Mesenchymal stem cell (in vitro differentiated cells and primary cell): ENCODE results near the gene CDH4.

Experiments used
- DNase-seq: peaks from one replicate; pipeline ENCODE4 v3.0.0-alpha.2; 2013
- H2AFZ ChIP-seq: one replicate; pipeline ENCODE4 v1.6.1; 2013; ENCODE audit warnings: low read depth, mild to moderate bottlenecking, control low read depth, inconsistent platforms, low read length, moderate library complexity
- H2AK5ac ChIP-seq: 2 replicates; pipeline ENCODE4 v1.6.1; 2013; ENCODE audit warnings: low read length, moderate library complexity, mild to moderate bottlenecking, inconsistent platforms; ENCODE audit not compliant: severe bottlenecking
- H2BK120ac ChIP-seq: one replicate; pipeline ENCODE4 v1.6.1; 2013; ENCODE audit warnings: low read depth, mild to moderate bottlenecking, inconsistent platforms, low read length, moderate library complexity
- H2BK12ac ChIP-seq, 2 experiments: one replicate each; pipeline ENCODE4 v1.6.1; 2013; ENCODE audit warnings: inconsistent platforms in 2 of 2, low read length in 2 of 2, mild to moderate bottlenecking in 2 of 2, moderate library complexity in 2 of 2, control low read depth in 1 of 2
- H2BK15ac ChIP-seq: one replicate; pipeline ENCODE4 v1.6.1; 2013; ENCODE audit warnings: mild to moderate bottlenecking, low read depth, inconsistent platforms; ENCODE audit not compliant: poor library complexity, severe bottlenecking
- H2BK5ac ChIP-seq: 2 replicates; pipeline ENCODE4 v1.6.1; 2013; ENCODE audit warnings: low read depth, mild to moderate bottlenecking, low read length, control low read depth, inconsistent platforms; ENCODE audit not compliant: poor library complexity, severe bottlenecking
- H3K14ac ChIP-seq, 2 experiments: one replicate each; pipeline ENCODE4 v1.6.1; 2013; ENCODE audit warnings: inconsistent platforms in 2 of 2, low read length in 2 of 2, control low read depth in 1 of 2, mild to moderate bottlenecking in 1 of 2, moderate library complexity in 1 of 2
- H3K18ac ChIP-seq, 2 experiments: one replicate each; pipeline ENCODE4 v1.6.1; 2013; ENCODE audit warnings: inconsistent platforms in 2 of 2, low read length in 2 of 2, control low read depth in 1 of 2, low read depth in 1 of 2, mild to moderate bottlenecking in 1 of 2
- H3K23ac ChIP-seq, 2 experiments: one replicate each; pipeline ENCODE4 v1.6.1; 2013; ENCODE audit warnings: inconsistent platforms in 2 of 2, low read length in 2 of 2, mild to moderate bottlenecking in 2 of 2, moderate library complexity in 2 of 2, control low read depth in 1 of 2
- H3K27ac ChIP-seq: 2 replicates; pipeline ENCODE4 v1.5.1; 2013; ENCODE audit warnings: mild to moderate bottlenecking, moderate library complexity, low read length, control low read depth, inconsistent platforms; ENCODE audit not compliant: poor library complexity, severe bottlenecking
- H3K27me3 ChIP-seq, 2 experiments: 2 replicates each; pipeline versions ENCODE4 v1.6.1 to v1.7.0; 2013; ENCODE audit warnings: low read length in 2 of 2, mild to moderate bottlenecking in 2 of 2, moderate library complexity in 2 of 2, control low read depth in 1 of 2, inconsistent platforms in 1 of 2; ENCODE audit not compliant: control insufficient read depth in 1 of 2, insufficient read depth in 1 of 2
- H3K36me3 ChIP-seq, 2 experiments: 2 replicates each; pipeline versions ENCODE4 v1.6.1 to v1.7.0; 2013; ENCODE audit warnings: low read length in 2 of 2, control low read depth in 1 of 2, inconsistent platforms in 1 of 2, low read depth in 1 of 2, mild to moderate bottlenecking in 1 of 2; ENCODE audit not compliant: insufficient read depth in 2 of 2, control insufficient read depth in 1 of 2
- H3K4ac ChIP-seq, 2 experiments: one replicate each; pipeline ENCODE4 v1.6.1; 2013; ENCODE audit warnings: inconsistent platforms in 2 of 2, low read length in 2 of 2, mild to moderate bottlenecking in 2 of 2, moderate library complexity in 2 of 2, control low read depth in 1 of 2, low read depth in 1 of 2
- H3K4me1 ChIP-seq: 2 replicates; pipeline ENCODE4 v1.6.1; 2013; ENCODE audit warnings: low read depth, low read length, control low read depth; ENCODE audit not compliant: control insufficient read depth, insufficient read depth
- H3K4me2 ChIP-seq: 2 replicates; pipeline ENCODE4 v1.6.1; 2013; ENCODE audit warnings: low read length, mild to moderate bottlenecking, inconsistent platforms; ENCODE audit not compliant: poor library complexity, severe bottlenecking
- H3K4me3 ChIP-seq, 2 experiments: 2 replicates each; pipeline versions ENCODE4 v1.5.1 to v1.7.0; 2013; ENCODE audit warnings: low read length in 2 of 2, mild to moderate bottlenecking in 2 of 2, control low read depth in 1 of 2, low read depth in 1 of 2; ENCODE audit not compliant: insufficient read depth in 1 of 2
- H3K79me1 ChIP-seq: replicated peaks from 2 replicates; pipeline ENCODE4 v1.6.1; 2013; ENCODE audit warnings: mild to moderate bottlenecking, control low read depth, low read length, inconsistent platforms; ENCODE audit not compliant: poor library complexity, severe bottlenecking
- H3K9ac ChIP-seq: 2 replicates; pipeline ENCODE4 v1.7.0; 2013; ENCODE audit warnings: mild to moderate bottlenecking, low read length, moderate library complexity
- H3K9me3 ChIP-seq: 2 replicates; pipeline ENCODE4 v1.7.0; 2013; ENCODE audit warnings: mild to moderate bottlenecking, low read length; ENCODE audit not compliant: control insufficient read depth
- H4K8ac ChIP-seq: one replicate; pipeline ENCODE4 v1.6.1; 2013; ENCODE audit warnings: inconsistent platforms, mild to moderate bottlenecking, low read length, moderate library complexity
- H4K91ac ChIP-seq: one replicate; pipeline ENCODE4 v1.6.1; 2013; ENCODE audit warnings: mild to moderate bottlenecking, low read length, inconsistent platforms
- WGBS: methylation state at CpG from one replicate; pipeline ENCODE4 v1.1.7; 2013; ENCODE audit warnings: mixed read lengths; 5-methylcytosine and 5-hydroxymethylcytosine counted together

CDH4 gene

GRCh38 chr20:61480158-61480825, 228.2 kb downstream of the CDH4 start:
- no peak for DNase-seq
- no peak overlapping the region for H2AFZ ChIP-seq
- no peak overlapping the region for H2BK15ac ChIP-seq
- no peaks in the 10 kb centered on the region for H3K4me1 ChIP-seq
- H3K9ac ChIP-seq: no peak overlapping the region
- peaks cover 6% of the 10 kb centered on the region for H3K9me3 ChIP-seq
- peaks cover 2% of the 10 kb centered on the region for H3K79me1 ChIP-seq
- H2BK120ac ChIP-seq: no peak overlapping the region
- H3K23ac ChIP-seq: no peak overlapping the region
- H3K36me3 ChIP-seq: no peaks in the 10 kb centered on the region
- H2AK5ac ChIP-seq: no peak overlapping the region
- 91% methylated on average over 16 of the region's 16 CpGs for WGBS
- H3K27ac ChIP-seq: no peak overlapping the region
- H3K14ac ChIP-seq: no peak overlapping the region
- H2BK5ac ChIP-seq: no peak overlapping the region
- H3K4ac ChIP-seq: no peak overlapping the region
- H4K91ac ChIP-seq: no peak overlapping the region
- no peak overlapping the region for H2BK12ac ChIP-seq
- H3K18ac ChIP-seq: no peak overlapping the region
- H3K4me3 ChIP-seq: no peak overlapping the region
- no peaks in the 10 kb centered on the region for H3K27me3 ChIP-seq
- no peak overlapping the region for H4K8ac ChIP-seq
- H3K4me2 ChIP-seq: no peak overlapping the region

DNA sequence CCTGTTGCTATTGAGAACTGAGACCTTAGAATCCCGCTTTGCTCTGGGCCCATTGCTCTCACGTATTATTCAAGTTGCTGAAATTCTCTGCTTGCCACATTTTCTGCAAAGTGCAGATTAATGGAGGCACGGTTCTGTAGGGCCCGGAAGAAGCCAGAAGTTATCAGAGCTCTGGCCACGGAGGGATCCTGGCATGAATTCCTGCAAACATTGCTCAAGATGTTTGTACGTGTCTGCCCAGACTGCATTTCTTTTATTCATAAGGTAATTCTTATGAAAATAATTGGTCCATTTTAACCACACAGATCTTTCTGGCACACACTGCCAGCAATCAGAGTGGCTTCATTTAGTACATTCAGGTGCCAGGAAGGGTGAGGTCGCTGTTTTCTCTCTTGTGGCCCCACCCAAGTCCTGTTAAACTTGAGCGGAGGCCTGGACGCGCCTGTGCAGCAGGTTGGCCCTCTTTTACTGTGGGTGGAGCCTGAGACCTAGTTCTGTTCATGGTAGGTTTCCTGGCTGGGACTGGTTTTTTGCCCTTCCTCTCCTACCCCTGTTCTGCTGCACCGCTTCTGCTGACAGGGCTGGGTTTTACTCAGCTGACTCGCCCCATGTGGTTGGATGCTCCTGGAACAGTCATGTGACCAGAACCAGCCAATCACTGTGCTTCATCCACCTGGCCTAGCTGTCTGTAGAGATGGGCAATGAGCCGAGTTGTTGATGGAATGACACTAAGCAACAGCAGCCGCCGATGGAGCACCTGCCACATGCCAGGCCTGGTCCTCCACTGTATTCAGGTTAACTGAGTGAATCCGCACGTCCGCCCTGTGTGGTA, 230.2 kb downstream of the CDH4 start:
- Histone ChIP-seq H3K4me3 (no peak overlapping the region), H2BK15ac (no peak overlapping the region), H3K23ac (no peak overlapping the region), H3K4me2 (no peak overlapping the region), H2AK5ac (no peak overlapping the region), H3K27me3 (no peaks in the 10 kb centered on the region), H2BK5ac (no peak overlapping the region), H2BK120ac (no peak overlapping the region), H2AFZ (no peak overlapping the region), H3K4me1 (no peaks in the 10 kb centered on the region), H3K4ac (no peak overlapping the region), H3K14ac (no peak overlapping the region), H3K9ac (no peak overlapping the region), H3K79me1 (peaks cover 2% of the 10 kb centered on the region), H3K36me3 (no peaks in the 10 kb centered on the region), H4K8ac (no peak overlapping the region), H3K27ac (no peak overlapping the region), H3K9me3 (peaks cover 6% of the 10 kb centered on the region), H3K18ac (no peak overlapping the region), H2BK12ac (no peak overlapping the region), H4K91ac (no peak overlapping the region)
- DNase-seq: no peak
- WGBS: 93% methylated on average over 17 of the region's 18 CpGs

DNA sequence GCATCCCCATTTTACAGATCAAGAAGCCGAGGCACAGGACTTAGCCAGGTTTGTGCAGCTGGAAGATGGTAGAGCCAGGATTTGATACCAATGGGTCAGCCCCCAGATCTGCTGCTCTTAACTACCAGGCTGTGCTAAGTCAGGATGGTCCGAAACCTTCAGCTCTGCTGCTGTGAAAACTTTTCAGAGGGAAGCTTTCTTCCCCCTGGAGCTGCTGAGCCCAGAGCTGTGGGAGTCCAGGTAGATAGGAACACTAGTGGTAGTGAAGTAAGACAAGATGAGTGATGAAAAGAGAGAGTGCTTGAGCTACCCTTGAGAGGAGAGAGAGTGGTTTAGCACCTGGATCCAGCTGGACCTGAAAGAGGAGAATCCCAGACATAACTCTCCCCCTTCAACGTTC, 230.8 kb downstream of the CDH4 start:
- H2BK120ac ChIP-seq: no peak overlapping the region
- H2AFZ ChIP-seq: no peak overlapping the region
- no peak overlapping the region for H3K4me2 ChIP-seq
- no peak overlapping the region for H2BK5ac ChIP-seq
- H2BK15ac ChIP-seq: no peak overlapping the region
- no peaks in the 10 kb centered on the region for H3K27me3 ChIP-seq
- H3K14ac ChIP-seq: no peak overlapping the region
- H3K79me1 ChIP-seq: peaks cover 2% of the 10 kb centered on the region
- no peak overlapping the region for H3K4me3 ChIP-seq
- no peak overlapping the region for H3K23ac ChIP-seq
- H4K91ac ChIP-seq: no peak overlapping the region
- 92% methylated on average over 3 of the region's 3 CpGs for WGBS
- H3K9ac ChIP-seq: no peak overlapping the region
- H2AK5ac ChIP-seq: no peak overlapping the region
- no peak for DNase-seq
- H3K4ac ChIP-seq: no peak overlapping the region
- H3K36me3 ChIP-seq: no peaks in the 10 kb centered on the region
- H3K4me1 ChIP-seq: no peaks in the 10 kb centered on the region
- no peak overlapping the region for H3K27ac ChIP-seq
- H2BK12ac ChIP-seq: no peak overlapping the region
- H4K8ac ChIP-seq: no peak overlapping the region
- H3K18ac ChIP-seq: no peak overlapping the region
- peaks cover 6% of the 10 kb centered on the region for H3K9me3 ChIP-seq

- no peak overlapping the region for H3K27ac ChIP-seq
- no peaks in the 10 kb centered on the region for H3K36me3 ChIP-seq
- H3K79me1 ChIP-seq: peaks cover 2% of the 10 kb centered on the region
- no peak overlapping the region for H3K9ac ChIP-seq
- no peak for DNase-seq
- H3K4me2 ChIP-seq: no peak overlapping the region
- no peak overlapping the region for H3K14ac ChIP-seq
- no peak overlapping the region for H2BK12ac ChIP-seq
- H3K4ac ChIP-seq: no peak overlapping the region
- H3K27me3 ChIP-seq: no peaks in the 10 kb centered on the region
- H3K4me3 ChIP-seq: no peak overlapping the region
- WGBS: 93% methylated on average over 11 of the region's 16 CpGs
- no peaks in the 10 kb centered on the region for H3K4me1 ChIP-seq
- H3K9me3 ChIP-seq: peaks cover 3% of the 10 kb centered on the region
- H2BK15ac ChIP-seq: no peak overlapping the region
- H4K91ac ChIP-seq: no peak overlapping the region
- H2AK5ac ChIP-seq: no peak overlapping the region
- no peak overlapping the region for H2BK120ac ChIP-seq
- H4K8ac ChIP-seq: no peak overlapping the region
- no peak overlapping the region for H2AFZ ChIP-seq
- H3K23ac ChIP-seq: no peak overlapping the region
- H2BK5ac ChIP-seq: no peak overlapping the region
- no peak overlapping the region for H3K18ac ChIP-seq
These were observed 231.4 kb downstream of the CDH4 start for GRCh38 chr20:61483336-61484067.
